NCI-H2196 (cell line): ENCODE data around the gene AQP12B.
A peak's percentile ranks its signal among the peaks of the same experiment; 100 is the strongest.
"Not testable (repeated sequence)": the region's sequence is repeated elsewhere in the genome, so short reads cannot be mapped to it uniquely, and the experiment has no call there.

Experiments used
- DNase-seq: peaks from one replicate; lab custom pipeline; 2025; ENCODE audit not compliant: unreplicated experiment; lab: John Stamatoyannopoulos, UW

AQP12B gene

GRCh38 chr2:240685771-240686371, 3.2 kb upstream of the AQP12B start:
- peak; percentile 29 for DNase-seq

GRCh38 chr2:240683980-240684728, 1.5 kb upstream of the AQP12B start:
- DNase-seq, result not testable (repeated sequence)

GRCh38 chr2:240683329-240683979, 769 bp upstream of the AQP12B start:
- not testable (repeated sequence) for DNase-seq

GRCh38 chr2:240680185-240680584, 2.5 kb downstream of the AQP12B start:
- not testable (repeated sequence) for DNase-seq

- DNase-seq, result not testable (repeated sequence)
Observed at GRCh38 chr2:240678909-240679308, 3.8 kb downstream of the AQP12B start.

GRCh38 chr2:240678043-240678442, 4.6 kb downstream of the AQP12B start:
- not testable (repeated sequence) for DNase-seq

- not testable (repeated sequence) for DNase-seq
Observed at GRCh38 chr2:240675345-240675744, 7.3 kb downstream of the AQP12B start.

GRCh38 chr2:240674461-240675184, 8.1 kb downstream of the AQP12B start:
- not testable (repeated sequence) for DNase-seq

- DNase-seq, result no peak
Observed at GRCh38 chr2:240672701-240673190, 9.9 kb downstream of the AQP12B start.

GRCh38 chr2:240672076-240672700, 10.5 kb downstream of the AQP12B start:
- no peak for DNase-seq

GRCh38 chr2:240670950-240671349, 11.7 kb downstream of the AQP12B start:
- DNase-seq, result no peak

- DNase-seq, result no peak
Observed at GRCh38 chr2:240670402-240670801, 12.3 kb downstream of the AQP12B start.

GRCh38 chr2:240664622-240665021, 18.1 kb downstream of the AQP12B start:
- DNase-seq, result no peak

GRCh38 chr2:240663546-240664190, 19.0 kb downstream of the AQP12B start:
- no peak for DNase-seq

GRCh38 chr2:240662681-240663080, 20.0 kb downstream of the AQP12B start:
- no peak for DNase-seq

GRCh38 chr2:240659883-240660282, 22.8 kb downstream of the AQP12B start:
- not testable (repeated sequence) for DNase-seq

GRCh38 chr2:240655931-240656886, 26.5 kb downstream of the AQP12B start:
- DNase-seq, result no peak

GRCh38 chr2:240651185-240651584, 31.5 kb downstream of the AQP12B start:
- no peak for DNase-seq
